Choroid plexus epithelial cell (primary cell): ENCODE measurements around the gene FOXRED1.

ENCODE experiments used
- DNase-seq: peaks from one replicate; pipeline ENCODE4 v3.0.0-alpha.2; 2010; ENCODE audit warnings: low read depth
- H3K4me3 ChIP-seq: 2 replicates; pipeline ENCODE4 v1.5.1; 2011; ENCODE audit warnings: low read depth, mild to moderate bottlenecking, control low read depth, low read length, moderate library complexity
- CTCF ChIP-seq: conservative IDR thresholded peaks from 2 replicates; pipeline ENCODE4 v1.5.1; 2011; ENCODE audit warnings: low read depth, mild to moderate bottlenecking, control low read depth, inconsistent platforms, low read length, moderate library complexity

Gene FOXRED1

GRCh38 chr11:126256216-126256615 is 12.7 kb upstream of the FOXRED1 start:
- DNase-seq = no peak
- H3K4me3 ChIP-seq = no peak overlapping the region
- no peak for TF ChIP-seq CTCF

DNA sequence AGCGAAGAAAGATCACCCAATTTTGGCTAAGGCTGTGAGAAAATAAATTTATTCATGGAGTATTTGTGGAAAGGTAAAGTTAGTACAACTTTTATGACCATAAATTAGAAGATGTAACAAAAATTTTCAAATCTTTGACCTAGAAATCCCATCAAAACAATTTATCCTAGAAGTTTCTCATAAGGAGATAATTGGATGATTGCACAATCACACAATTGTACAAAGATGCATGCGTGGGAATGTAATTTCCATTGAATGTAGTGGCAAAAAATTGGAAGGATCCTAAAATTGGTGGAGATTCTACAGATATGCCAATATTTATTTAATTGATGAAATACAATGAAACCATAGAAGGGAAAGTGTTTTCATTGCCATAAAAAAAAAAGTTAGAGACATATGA is 11.8 kb upstream of the FOXRED1 start:
- no peak for TF ChIP-seq CTCF
- DNase-seq = no peak
- no peak overlapping the region for H3K4me3 ChIP-seq

DNA sequence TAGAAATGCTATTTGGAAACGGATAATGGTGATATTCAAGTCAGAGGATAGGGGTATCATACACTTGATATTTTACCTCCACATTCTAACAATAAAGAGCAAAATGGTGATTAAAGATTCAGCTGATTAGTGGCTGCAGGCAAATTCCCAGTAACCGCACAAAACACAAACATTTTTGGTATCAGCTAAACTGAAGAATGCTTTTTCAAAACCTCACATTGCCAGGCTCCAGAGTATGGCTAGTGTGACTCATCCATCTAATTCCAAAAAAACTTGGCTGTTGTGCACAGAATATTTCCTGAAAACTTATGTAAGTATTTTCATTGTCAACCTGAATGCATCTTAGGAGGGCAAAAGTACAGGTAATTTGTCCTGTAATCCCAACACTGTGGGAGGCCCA is 11.2 kb upstream of the FOXRED1 start:
- H3K4me3 ChIP-seq = no peak overlapping the region
- peak; percentile 70 for DNase-seq
- TF ChIP-seq CTCF = no peak

DNA sequence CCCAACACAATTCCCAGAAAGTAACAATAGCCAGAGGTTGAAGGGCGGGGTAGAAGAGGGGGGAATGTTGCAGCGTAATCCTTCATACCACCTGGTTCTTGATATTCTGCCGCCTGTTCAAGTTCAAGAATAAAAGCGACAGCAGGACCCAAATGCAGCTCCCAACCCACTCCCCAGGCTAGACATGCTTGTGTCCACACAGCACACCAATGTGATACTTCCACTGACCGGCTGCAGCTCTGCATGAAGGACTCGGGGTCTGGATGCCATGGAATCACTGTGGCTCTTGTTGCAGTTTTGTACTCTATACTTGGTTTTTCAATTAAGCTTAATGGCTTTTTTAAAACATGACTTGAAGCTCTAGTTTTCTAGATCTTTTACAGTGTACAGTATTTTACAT is 6.7 kb upstream of the FOXRED1 start:
- H3K4me3 ChIP-seq = no peak overlapping the region
- TF ChIP-seq CTCF = no peak
- no peak for DNase-seq

GRCh38 chr11:126263489-126263888 is 5.5 kb upstream of the FOXRED1 start:
- no peak for DNase-seq
- H3K4me3 ChIP-seq = no peak overlapping the region
- TF ChIP-seq CTCF = no peak

DNA sequence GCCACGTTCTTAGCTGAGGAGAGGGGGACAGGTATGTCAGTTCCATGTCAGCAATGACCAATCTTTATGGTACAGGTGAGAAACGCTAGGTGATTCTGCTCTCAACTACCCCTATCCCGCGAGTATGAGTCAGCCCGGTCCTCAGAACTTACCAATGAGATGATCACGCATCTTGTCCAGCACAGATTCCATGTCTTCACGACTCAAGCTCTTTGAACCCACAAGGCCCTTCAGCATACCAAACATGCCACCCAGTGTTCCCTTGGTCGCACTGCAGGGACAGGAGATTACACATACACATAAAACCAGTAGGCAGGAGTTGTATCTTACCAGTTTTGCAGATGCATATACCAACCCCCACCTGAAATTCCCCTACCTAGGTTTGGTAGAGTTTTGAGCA is 3.1 kb upstream of the FOXRED1 start:
- DNase-seq = peak; percentile 65
- peak; percentile 41 for TF ChIP-seq CTCF
- H3K4me3 ChIP-seq = no peak overlapping the region

- TF ChIP-seq CTCF = no peak
- H3K4me3 ChIP-seq = peak overlapping the region; percentile 98
- DNase-seq = peak; percentile 9
These were observed 1.3 kb upstream of the FOXRED1 start for GRCh38 chr11:126267650-126268049.
